Activated CD4-positive, alpha-beta T cell treated with anti-CD3 and anti-CD28 coated beads, Interleukin-2, amount 50 U/mL, for 16 hours (primary cell): ENCODE results near the gene PRKD2.
"Not testable (repeated sequence)": the region's sequence is repeated elsewhere in the genome, so short reads cannot be mapped to it uniquely, and the experiment has no call there.

Source experiments
- DNase-seq: peaks from one replicate; pipeline ENCODE4 v3.0.0-alpha.2; 2020

The PRKD2 gene

GRCh38 chr19:46723471-46723870, 6.6 kb upstream of the PRKD2 start:
- no peak for DNase-seq

DNA sequence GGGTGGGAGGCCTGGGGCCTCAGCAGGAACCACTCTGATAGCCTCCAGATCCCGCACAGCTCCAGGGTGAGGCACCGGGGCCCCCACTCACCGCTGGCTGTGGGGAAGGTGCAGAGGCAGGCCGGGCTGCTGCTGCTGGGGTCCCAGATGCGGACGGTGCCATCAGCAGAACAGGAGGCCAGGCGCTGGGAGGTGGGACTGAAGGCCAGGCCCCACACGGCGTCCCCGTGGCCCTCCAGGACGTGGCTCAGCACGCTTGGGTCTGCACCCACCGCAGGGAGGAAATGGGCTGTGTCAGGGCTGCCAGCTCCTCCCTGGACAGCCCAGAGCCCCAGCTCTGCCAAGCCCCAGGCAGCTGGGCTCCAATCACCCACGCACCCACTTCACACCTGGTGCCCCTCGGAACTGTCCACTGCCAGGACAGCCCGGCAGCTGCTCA, 6.1 kb upstream of the PRKD2 start:
- DNase-seq, result no peak

- no peak for DNase-seq
Observed at GRCh38 chr19:46722421-46723022, 5.6 kb upstream of the PRKD2 start.

DNA sequence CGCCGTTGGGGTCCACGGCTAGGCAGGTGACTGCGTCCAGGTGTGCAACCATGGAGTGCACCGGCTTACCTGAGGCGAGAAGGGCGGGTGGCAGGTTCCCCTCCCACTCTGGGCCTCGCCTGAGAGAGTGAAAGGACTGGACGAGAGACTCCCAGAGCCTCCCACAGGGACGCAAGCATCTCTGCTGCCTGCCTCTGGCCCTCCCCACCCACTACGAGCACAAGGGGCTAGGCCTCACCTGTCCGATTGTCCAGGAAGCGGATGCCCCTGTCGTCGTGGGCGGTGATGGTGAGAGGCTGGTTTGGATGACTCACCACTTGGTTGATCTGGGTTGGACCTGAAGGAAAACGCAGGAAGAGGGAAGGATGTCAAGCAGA, 5.1 kb upstream of the PRKD2 start:
- no peak for DNase-seq

GRCh38 chr19:46721269-46722003, 4.5 kb upstream of the PRKD2 start:
- no peak for DNase-seq

DNA sequence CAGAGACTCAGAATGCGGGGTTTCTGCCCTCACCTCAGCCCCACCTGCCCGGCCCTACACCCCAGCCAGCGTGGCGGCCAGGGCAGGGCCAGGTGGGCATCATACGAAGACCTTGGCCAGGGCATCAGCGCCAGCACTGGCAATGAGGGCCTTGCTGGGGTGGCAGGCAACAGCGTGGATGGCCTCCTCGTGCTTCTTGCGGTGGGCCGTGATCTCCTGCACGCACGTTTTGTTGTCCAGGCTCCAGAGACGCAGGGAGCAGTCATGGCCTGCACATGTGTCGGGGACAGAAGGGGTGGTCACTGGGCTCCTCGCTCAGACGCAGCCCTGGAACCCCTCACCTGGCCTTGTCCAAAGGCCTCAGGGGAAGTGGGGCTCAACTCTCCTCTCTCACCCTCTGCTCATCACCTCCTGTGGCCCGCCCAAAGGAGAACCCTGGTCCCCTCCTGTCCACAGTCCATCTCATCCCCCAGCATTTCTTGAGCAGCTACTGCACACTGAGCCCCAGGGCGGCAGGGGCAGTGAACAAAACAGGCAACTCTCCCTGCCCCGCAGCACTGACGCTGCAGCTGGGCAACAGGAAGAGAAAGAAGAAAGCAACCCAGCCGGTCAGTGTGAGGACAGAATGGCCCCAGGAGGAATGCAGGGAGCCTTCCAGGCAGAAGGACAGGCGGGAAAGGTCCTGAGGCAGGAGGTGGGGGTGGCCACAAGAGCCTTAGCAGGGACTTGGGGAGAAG, 3.8 kb upstream of the PRKD2 start:
- no peak for DNase-seq

DNA sequence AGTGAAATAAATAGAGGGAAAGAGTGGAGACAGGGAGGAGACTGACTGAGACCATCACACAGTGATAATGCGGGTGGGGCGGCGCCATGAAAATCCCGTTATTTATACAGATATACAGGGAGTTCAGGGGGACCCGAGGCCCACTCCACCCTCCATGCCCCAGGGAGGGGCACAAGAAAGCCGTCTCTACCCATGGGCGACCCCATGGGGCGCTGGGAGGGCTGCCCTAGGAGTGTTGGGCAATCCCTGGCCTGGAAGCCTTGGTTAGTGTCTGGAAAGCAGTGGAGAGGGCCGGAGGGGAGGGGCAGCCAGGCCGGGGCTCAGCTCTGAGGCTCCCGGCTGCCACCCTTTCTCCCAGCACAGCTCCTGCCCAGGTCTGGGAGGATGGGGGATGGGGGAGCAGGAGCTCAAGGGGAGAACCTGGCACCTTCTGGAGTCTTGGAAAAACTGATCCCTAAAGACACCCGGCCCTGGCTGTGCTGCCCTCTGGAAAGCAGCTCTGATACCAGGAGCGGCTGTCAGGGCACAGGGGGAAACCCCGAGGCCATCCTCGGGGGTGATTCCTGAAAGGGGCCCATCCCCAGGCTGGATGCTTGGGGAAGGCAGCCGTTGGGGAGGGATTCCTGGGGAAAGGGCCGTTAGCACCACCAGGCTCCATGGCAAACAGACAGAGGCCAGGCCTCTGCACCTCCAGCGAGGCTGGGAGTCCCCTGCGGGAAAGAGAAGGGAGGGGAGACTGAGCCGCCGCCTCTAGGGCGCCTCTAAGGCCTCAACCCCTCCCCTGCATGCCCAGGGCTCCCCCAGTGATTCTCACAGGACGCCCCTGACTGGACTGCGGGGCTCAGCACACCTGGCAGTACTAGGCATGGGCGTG, 3.0 kb upstream of the PRKD2 start:
- DNase-seq, result no peak

DNA sequence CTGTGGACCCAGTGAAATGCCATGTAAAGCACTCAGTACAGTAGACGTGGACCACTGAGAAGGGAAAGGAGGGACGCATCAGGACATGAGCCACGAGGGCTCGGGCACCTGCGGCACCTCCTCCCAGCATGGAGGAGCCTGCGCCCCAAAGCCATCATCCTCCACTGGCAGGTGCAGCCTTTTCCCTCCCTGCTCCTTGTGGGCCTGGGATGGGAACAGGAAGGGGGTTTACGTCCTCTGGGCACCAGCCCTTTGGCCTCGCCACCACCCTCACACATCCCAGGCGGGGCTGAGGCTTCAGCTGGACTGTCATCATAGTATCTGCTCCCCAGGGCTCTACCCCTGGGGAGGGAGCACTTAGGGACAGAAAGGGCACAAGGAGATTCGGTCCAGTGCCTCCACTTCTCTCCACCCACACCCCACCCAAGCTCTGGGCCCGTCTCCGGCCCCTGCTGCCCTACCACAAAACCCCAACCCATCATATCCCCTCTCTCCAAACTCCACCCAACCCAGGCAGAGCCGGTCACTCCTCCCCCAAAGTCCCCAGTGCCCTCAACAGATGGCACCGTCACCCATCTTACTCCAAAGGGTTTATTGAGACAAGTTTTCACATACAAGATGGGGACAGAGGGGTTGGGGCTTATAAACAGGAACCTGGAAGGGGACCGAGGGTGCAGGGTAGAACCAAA, 2.2 kb upstream of the PRKD2 start:
- no peak for DNase-seq

DNA sequence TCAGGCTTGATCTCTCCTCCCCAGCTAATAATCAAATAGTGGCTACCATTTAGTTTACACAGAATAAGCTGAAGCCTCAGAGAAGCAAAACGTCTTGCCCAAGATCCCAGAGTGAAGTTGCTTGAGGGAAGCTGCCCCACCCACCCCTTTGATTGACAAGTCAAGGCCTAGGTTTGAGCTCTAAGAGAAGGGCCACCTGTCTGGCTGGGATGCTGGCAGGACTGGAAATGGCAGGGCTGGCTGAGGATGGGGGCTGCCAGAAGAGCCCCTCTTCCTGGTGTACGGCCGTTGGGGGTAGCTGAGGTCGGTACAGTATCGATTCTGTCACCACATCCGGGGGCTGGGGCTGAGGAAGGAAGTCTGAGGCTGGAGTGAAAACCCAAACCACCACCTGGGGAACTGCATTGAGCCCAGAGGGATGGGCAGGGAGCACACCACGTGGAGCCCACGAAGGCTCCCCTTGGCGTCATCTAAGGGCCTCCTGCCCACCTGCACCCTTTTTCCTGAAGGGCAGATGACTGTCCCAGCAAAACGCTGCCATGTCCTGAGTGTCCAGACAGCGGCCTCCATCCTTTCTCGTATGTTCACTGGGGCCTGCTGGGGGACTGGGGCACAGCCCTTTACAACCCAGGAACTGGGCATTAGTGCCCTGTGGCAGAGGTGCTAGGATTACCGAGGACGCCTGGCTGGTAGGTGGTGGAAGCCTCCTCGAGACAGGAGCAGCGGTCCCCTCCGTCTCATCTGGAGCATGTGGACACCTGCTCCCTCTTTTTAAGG, 1.4 kb upstream of the PRKD2 start:
- peak; percentile 82 for DNase-seq

- DNase-seq, result peak; percentile 17
Observed at GRCh38 chr19:46717716-46718143, 816 bp upstream of the PRKD2 start.

- no peak for DNase-seq
Observed at GRCh38 chr19:46716672-46717033, 261 bp downstream of the PRKD2 start.

DNA sequence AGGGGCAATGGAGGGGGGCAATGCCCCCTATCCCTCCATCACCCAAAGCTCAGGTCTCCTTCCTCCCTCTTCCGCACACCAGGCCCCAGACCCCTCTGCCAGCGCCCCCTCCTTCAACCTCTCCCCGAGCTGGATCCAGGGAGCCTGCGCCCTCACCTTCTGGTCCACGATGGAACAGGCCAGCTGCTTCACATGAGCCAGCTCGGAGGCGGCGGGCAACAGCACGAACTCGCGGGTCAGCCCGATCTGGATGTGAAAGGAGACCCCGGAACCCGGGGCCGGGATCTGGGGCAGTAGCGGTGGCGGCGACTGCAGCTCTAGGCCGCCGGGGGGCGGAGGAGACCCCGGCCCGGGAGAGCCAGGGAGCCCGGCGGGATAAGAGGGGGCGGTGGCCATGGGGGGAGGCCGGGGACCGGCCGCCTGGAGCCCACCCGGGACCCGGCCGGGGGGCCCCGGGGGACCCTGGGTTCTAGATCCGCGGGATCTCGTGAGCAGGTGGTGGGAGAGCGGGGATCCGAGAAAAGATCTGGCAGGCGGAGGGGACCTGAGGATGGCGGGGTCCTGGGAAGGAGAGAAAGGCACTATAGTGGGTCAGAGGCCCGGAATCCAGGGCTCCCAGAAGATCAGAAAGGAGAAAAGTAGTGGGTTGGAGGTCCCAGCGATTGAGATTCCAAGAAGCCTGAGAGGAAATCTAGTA, 791 bp downstream of the PRKD2 start:
- DNase-seq, result no peak

- DNase-seq, result no peak
Observed at GRCh38 chr19:46715620-46715974, 1.3 kb downstream of the PRKD2 start.

DNA sequence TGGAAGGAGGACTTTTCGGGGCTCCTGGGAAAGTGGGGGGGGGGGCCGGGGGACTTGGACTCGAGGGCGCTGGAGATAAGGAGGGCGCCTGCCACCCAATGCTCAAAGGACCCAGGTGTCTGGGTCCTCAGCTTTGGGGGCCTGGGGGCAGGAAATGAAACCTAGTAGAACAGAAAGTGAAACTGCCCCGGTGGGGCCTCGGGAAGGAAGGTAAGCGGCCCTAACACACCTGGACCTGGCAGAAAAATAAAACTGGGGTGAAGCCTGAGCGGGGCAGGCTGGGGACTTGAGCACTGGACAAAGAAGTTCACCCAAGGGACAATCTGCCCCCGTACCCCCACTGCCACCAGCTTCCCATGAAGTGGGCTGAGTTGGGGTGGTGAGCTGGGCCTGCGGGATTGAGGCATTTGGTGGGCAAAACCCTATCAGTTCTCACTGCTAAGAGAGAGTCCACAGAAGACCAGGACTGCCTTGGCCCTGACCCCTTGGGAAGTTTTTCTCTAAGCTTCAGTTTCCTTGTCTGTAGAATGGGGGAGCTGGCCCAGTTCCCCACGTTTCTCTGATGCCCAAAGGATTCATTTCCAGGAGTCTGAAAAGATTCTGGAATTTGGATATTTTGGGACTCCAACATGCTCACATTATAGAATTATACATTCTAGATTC, 2.3 kb downstream of the PRKD2 start:
- peak; percentile 69 for DNase-seq

DNA sequence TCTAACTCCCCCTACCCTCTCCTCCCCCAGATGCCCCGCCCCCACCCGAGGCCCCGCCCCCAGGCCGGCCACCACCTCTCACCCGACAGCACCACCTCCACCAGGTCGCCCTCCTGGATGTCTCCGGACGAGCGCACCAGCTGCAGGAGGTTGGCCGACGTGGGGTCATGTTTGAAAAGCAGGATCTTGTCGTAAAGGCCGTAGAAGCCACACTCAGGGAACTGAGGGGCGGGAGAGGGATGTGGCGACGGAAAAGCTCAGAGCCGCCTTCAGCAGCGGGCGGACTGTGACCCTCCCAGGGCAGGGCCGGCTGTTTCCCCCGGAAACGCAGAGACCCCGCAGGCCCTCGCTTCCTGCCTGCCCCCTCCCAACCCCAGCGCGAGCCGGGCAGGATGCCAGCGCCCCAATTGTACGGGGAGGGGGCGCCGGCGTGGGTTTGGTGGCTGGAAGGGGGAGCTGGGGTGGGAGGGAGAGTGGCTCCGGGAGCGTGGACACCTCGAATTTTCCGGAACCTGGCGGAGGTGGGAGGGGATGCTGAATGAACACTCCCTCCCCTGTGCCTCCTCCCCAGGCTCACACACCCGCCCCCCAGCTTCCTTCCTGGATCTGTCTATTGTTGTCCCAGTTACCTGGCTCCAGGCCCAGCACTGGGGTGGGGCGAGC, 3.0 kb downstream of the PRKD2 start:
- DNase-seq, result peak; percentile 67

DNA sequence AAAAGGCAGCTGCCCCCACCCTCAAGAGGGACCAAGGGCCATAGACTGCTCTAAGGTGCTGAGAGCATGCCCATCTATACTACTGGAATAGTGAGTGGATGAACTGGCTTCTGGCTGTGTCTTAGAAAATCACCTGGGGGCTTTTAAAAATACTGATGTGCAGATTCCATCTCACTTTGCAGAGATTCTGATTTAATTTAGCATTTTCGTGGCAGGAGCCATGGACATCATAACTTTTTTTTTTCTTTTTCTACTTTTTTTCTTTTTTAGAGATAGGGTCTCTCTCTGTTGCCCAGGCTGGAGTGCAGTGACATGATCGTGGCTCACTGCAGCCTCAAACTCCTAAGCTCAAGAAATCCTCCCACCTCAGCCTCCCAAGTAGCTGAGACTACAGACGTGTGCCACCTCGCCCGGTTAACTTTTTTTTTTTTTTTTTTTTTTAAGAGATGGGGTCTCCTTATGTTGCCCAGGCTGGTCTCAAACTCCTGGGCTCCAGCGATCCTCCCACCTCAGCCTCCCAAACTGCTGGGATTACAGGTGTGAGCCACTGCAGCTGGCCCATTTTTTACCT, 4.1 kb downstream of the PRKD2 start:
- not testable (repeated sequence) for DNase-seq

- no peak for DNase-seq
Observed at GRCh38 chr19:46710687-46711086, 6.2 kb downstream of the PRKD2 start.

DNA sequence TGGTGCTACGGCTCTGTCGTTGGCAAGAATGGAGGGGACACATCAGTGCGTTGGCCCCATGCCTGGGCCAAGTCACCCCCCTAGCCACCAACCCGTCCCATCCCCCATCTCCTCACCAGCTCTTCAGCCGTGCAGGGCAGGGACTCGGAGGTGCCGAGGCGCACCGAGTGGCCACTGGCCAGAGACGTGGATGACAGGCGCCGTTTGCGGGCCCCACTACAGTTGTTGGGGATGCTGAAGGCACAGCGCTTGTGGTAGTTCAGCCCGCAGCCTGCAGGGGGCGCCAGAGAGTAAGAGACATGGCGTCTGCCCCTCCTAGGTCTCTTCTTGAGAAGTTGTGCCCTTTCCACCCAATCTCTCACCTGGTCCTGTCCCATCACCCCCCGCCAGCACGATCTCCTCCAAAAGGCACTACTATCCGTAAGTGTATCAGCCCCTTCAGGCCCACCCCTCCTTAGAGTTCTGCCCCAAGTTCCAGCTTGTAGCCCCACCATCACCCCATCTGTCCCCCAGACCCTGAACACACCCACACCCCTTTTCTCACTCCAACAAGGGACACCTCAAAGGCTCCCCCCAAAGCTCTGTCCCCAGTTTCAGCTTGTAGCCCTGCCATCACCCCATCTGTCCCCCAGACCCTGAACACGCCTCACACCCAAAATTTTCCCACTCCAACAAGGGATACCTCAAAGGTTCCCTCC, 12.4 kb downstream of the PRKD2 start:
- DNase-seq, result peak; percentile 84

- no peak for DNase-seq
Observed at GRCh38 chr19:46700704-46701103, 16.2 kb downstream of the PRKD2 start.
